Fibroblast of lung (primary cell): ENCODE data around the gene INSYN2B. TPM values are rescaled to one million over a fixed set of nuclear protein-coding genes. Genes with fewer than 3 reads are reported as not detected.
A peak's percentile ranks its signal among the peaks of the same experiment; 100 is the strongest.

Experiments used
- DNase-seq, 2 donors: peaks; one replicate each; pipeline versions ENCODE4 v3.0.0 to v3.0.0-alpha.2; 2010; ENCODE audit warnings: low read depth in 2 of 2
- H2AFZ ChIP-seq: 2 replicates; pipeline ENCODE4 v1.5.1; 2012; ENCODE audit warnings: low read length, control low read depth, inconsistent platforms
- H3K27ac ChIP-seq: 2 replicates; pipeline ENCODE4 v1.5.1; 2011; ENCODE audit warnings: low read length, control low read depth; ENCODE audit not compliant: insufficient read depth
- H3K27me3 ChIP-seq: 2 replicates; pipeline ENCODE4 v1.5.1; 2011; ENCODE audit warnings: mild to moderate bottlenecking, low read length; ENCODE audit not compliant: control insufficient read depth, insufficient read depth
- H3K36me3 ChIP-seq: 2 replicates; pipeline ENCODE4 v1.5.1; 2011; ENCODE audit warnings: low read length; ENCODE audit not compliant: control insufficient read depth, insufficient read depth
- H3K4me1 ChIP-seq: 2 replicates; pipeline ENCODE4 v1.5.1; 2011; ENCODE audit warnings: low read length; ENCODE audit not compliant: control insufficient read depth, insufficient read depth; ENCODE audit errors: extremely low read depth
- H3K4me2 ChIP-seq: 2 replicates; pipeline ENCODE4 v1.5.1; 2011; ENCODE audit warnings: low read length, control low read depth; ENCODE audit not compliant: insufficient read depth; ENCODE audit errors: extremely low read depth
- H3K4me3 ChIP-seq, 4 experiments: fragments of 200-600 bp in 1 of 4; sonication (generic) in 1 of 4; replicated peaks in 1 of 4; 2 replicates each; pipeline ENCODE4 v1.5.1; 2011 to 2016; ENCODE audit warnings: low read length in 4 of 4, low read depth in 3 of 4, mild to moderate bottlenecking in 3 of 4, control low read depth in 2 of 4, inconsistent platforms in 1 of 4, mixed read lengths in 1 of 4; ENCODE audit not compliant: insufficient read depth in 1 of 4; ENCODE audit errors: control extremely low read depth in 1 of 4
- H3K79me2 ChIP-seq: 2 replicates; pipeline ENCODE4 v1.5.1; 2012; ENCODE audit warnings: mild to moderate bottlenecking, low read length, inconsistent platforms; ENCODE audit not compliant: control insufficient read depth, insufficient read depth
- H3K9ac ChIP-seq: 2 replicates; pipeline ENCODE4 v1.5.1; 2011; ENCODE audit warnings: mild to moderate bottlenecking, low read length, control low read depth; ENCODE audit not compliant: insufficient read depth
- H3K9me3 ChIP-seq: 2 replicates; pipeline ENCODE4 v1.5.1; 2012; ENCODE audit warnings: low read depth, low read length; ENCODE audit not compliant: control insufficient read depth, insufficient read depth
- H4K20me1 ChIP-seq: 2 replicates; pipeline ENCODE4 v1.5.1; 2011; ENCODE audit warnings: low read length; ENCODE audit not compliant: control insufficient read depth, insufficient read depth; ENCODE audit errors: extremely low read depth
- CTCF ChIP-seq, 2 donors: IDR thresholded peaks in 1 of 2; conservative IDR thresholded peaks in 1 of 2; 1 replicate in 1 of 2; 2 replicates in 1 of 2; pipeline ENCODE4 v1.5.1; 2011 to 2012; ENCODE audit warnings: low read length in 2 of 2, control low read depth in 1 of 2, inconsistent platforms in 1 of 2, low read depth in 1 of 2, mild to moderate bottlenecking in 1 of 2
- EZH2 ChIP-seq: IDR thresholded peaks from 2 replicates; pipeline ENCODE4 v1.5.1; 2012; ENCODE audit warnings: low read length, control low read depth, mild to moderate bottlenecking; ENCODE audit errors: missing control alignments
- polyA plus RNA-seq, 2 donors: library from polyadenylated mRNA; depleted of rRNA in 1 of 2; stranded (reverse) in 1 of 2; unstranded in 1 of 2; fragments of >200 nt; gene quantifications; 2 replicates each; pipeline ENCODE4 v1.2.1, GENCODE V29; 2011 to 2012; ENCODE audit warnings: missing spikeins in 1 of 2
- total RNA-seq: library from RNA; depleted of rRNA; stranded (reverse); fragments of >200 nt; gene quantifications from 2 replicates; pipeline ENCODE4 v1.2.1, GENCODE V29; 2014

Gene INSYN2B
- total and polyA plus RNA-seq, 2 donors (not counting 1 experiment from before 2014, with no cell fraction given) = 3.6 to 6.3 TPM

DNA sequence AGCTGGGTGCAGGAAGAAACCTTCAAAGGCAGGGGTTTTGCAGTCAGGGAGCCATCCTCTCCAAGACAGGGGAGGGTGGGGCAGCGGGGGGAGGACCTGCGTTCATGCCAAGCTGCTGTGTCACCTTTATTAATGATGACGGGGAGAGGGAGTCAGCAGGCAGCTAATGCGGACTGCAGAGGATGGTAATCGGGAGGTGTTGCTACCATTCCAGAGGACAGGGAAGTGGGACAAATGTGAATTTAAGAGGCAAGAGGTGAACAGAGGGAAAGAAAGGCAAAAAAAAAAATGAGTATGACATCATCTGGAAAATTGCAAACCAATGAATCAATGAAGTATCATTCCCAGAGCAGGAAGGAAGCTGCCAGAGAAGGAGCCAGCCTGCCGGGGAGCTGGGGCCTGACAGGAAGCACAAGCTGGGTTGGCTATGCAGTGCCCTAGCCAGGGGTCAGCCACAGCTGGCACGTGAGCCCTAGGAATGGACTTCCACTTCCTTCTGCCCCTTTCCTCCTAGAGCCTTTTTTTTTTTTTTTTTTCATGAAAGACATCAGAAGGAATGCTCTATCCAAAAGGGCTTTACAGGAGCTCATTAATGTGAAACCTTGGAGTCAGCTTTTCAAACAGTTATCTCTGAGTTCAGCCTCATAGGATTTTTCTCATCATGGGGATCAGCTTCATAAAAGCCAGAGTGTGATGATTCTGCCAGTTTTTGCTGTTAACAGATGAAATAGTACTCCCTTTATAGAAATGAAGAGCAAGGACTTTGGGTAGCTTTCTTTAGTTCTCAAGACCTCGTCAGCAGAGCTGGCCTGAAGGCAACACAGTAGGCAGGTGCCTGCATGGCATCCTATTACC lies 9.2 kb downstream of the INSYN2B start:
- TF ChIP-seq CTCF (conservative IDR thresholded peaks at IDR 0.05 in 1 of 2, IDR thresholded peaks at IDR 0.05 in 1 of 2; ENCODE audit: low read depth in 1 of 2, low read length in 2 of 2) = no peak
- TF ChIP-seq EZH2 = no peak

DNA sequence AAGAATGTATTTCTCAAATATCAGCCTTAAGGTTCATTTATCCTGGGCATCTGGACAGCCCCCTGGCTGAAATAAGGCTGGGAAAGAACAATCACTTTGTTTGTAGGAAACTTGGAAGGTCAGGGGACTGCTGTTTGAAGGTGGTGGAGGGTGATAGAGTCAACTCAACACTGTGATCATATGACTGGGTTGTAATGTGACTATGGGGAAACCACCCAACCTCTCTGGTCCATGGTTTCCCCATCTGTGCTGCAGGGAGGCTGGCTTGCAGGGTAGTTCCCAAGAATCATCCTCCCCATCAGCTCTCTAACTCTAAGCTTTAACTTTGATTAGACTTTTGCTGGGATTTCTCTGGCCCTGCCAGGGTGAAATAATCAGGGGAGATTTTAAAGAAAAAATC lies 10.0 kb downstream of the INSYN2B start:
- Histone ChIP-seq H3K4me1 (peaks cover 14% of the 10 kb centered on the region), H3K27me3 (no peaks in the 10 kb centered on the region), H4K20me1 (no peaks in the 10 kb centered on the region), H3K36me3 (no peaks in the 10 kb centered on the region), H3K4me3 (no peak overlapping the region), H3K9me3 (no peaks in the 10 kb centered on the region), H3K9ac (no peak overlapping the region), H3K4me2 (no peak overlapping the region), H3K79me2 (peaks cover 40% of the 10 kb centered on the region), H3K27ac (peak overlapping the region; percentile 87), H2AFZ (no peak overlapping the region)
- DNase-seq = no peak
- TF ChIP-seq CTCF (conservative IDR thresholded peaks at IDR 0.05 in 1 of 2, IDR thresholded peaks at IDR 0.05 in 1 of 2; ENCODE audit: low read depth in 1 of 2, low read length in 2 of 2) (no peak), EZH2 (no peak)

More for the DNA sequence above, 9.2 kb downstream of the INSYN2B start:
- Histone ChIP-seq H3K9me3 (no peaks in the 10 kb centered on the region), H3K4me1 (peaks cover 14% of the 10 kb centered on the region), H3K4me3 (no peak overlapping the region), H3K9ac (no peak overlapping the region), H3K27me3 (no peaks in the 10 kb centered on the region), H3K4me2 (peak overlapping the region; percentile 60), H2AFZ (peak overlapping the region; percentile 43), H3K27ac (peak overlapping the region; percentile 87), H3K36me3 (no peaks in the 10 kb centered on the region), H4K20me1 (no peaks in the 10 kb centered on the region), H3K79me2 (peaks cover 47% of the 10 kb centered on the region)
- peak; percentile 77 to 89 for DNase-seq

DNA sequence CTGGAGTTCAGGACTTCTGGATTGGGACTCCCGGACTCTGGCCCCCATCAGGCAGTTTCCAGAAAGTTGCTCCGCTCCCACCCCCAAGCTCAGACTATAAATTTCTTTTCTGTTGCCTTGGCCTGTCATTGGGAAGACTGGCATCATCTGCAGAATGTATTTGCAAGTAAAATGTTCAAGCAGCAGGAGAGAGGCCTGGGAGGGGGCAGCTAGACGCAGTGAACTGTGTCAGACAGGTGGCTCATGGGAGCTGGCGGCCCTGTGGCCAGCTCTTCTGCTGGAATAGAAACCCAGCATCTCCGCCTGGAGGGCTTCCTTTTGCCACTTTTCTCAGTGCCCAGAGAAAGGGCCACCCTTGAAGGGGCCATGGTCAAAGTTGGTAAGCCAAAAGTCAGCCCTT lies 16.0 kb downstream of the INSYN2B start:
- Histone ChIP-seq H3K27ac (no peak overlapping the region), H2AFZ (no peak overlapping the region), H3K4me1 (no peaks in the 10 kb centered on the region), H3K4me3 (no peak overlapping the region), H3K9ac (no peak overlapping the region), H3K79me2 (peaks cover 5% of the 10 kb centered on the region), H3K27me3 (no peaks in the 10 kb centered on the region), H4K20me1 (no peaks in the 10 kb centered on the region), H3K4me2 (no peak overlapping the region), H3K9me3 (no peaks in the 10 kb centered on the region), H3K36me3 (no peaks in the 10 kb centered on the region)
- TF ChIP-seq CTCF (conservative IDR thresholded peaks at IDR 0.05 in 1 of 2, IDR thresholded peaks at IDR 0.05 in 1 of 2; ENCODE audit: low read depth in 1 of 2, low read length in 2 of 2) = no peak
- no peak for TF ChIP-seq EZH2
- DNase-seq = no peak
